Frontal cortex (tissue), 4 donors: ENCODE measurements around the gene DACH1. TPM values are rescaled to one million over a fixed set of nuclear protein-coding genes. Genes with fewer than 3 reads are reported as not detected.

Experiments used
- DNase-seq, 2 donors: peaks; one replicate each; pipeline ENCODE4 v3.0.0; 2012; ENCODE audit warnings: low spot score in 2 of 2
- FAIRE-seq: peaks from 2 replicates; lab custom pipeline; 2012; peaks lifted over from hg19 to GRCh38; lab: Jason Lieb, UNC
- total RNA-seq: library from RNA; depleted of rRNA; stranded (reverse); fragments of >200 nt; gene quantifications from one replicate; pipeline ENCODE4 v1.2.3, GENCODE V29; 2014
- donor health status: control.
- donor health status: control.
- donor health status: control.

Gene DACH1
- total RNA-seq, 1 donor from 2014 or later: 14.7 TPM

GRCh38 chr13:71831716-71832115 is 35.3 kb downstream of the DACH1 start:
- FAIRE-seq (no peak), DNase-seq (no peak)

DNA sequence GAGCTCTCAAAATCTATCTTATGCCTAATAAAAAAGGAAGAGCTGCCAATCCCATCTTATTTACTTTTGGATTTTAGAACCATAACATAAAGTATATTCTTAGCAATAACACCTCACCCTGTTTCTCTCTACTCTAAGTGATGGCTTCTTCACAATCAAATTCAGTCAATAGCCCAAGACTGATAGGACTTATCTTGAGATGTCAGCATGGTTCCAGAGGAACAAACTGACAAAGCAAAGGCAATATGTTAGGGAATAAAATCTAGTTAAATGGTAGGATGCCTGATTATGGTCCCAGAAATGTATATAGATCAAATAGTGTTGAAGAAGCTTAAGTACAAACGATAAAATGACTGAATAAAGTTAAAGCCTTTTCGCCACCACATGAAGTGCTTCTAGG is 36.3 kb downstream of the DACH1 start:
- no peak for DNase-seq
- FAIRE-seq: no peak

DNA sequence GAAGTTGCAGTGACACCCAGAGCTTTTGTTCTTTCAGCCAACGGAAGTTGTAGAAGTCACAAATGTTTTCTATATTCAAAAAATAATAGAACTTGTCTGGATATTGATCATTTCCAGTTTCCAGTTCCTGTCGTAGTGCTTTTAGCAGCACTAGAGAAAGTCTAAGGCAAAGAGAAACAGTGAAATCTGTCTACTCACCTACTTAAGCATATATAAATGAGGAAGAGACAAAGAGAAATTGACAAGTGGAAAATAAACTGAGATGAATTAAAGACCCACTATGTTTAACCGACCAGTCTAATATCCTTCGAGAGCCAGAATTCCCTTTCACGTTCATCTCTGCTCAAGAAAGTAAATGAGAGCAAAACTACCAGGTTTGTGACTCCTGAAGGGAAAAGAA is 36.7 kb downstream of the DACH1 start:
- FAIRE-seq (no peak), DNase-seq (no peak)

- DNase-seq: no peak
- FAIRE-seq: no peak
These were observed 37.5 kb downstream of the DACH1 start for GRCh38 chr13:71829547-71829946.

- no peak for FAIRE-seq
- no peak for DNase-seq
These were observed 38.4 kb downstream of the DACH1 start for GRCh38 chr13:71828564-71828963.

GRCh38 chr13:71828117-71828516 is 38.9 kb downstream of the DACH1 start:
- no peak for FAIRE-seq
- no peak for DNase-seq

- no peak for DNase-seq
- FAIRE-seq: no peak
These were observed 39.8 kb downstream of the DACH1 start for GRCh38 chr13:71827241-71827640.

DNA sequence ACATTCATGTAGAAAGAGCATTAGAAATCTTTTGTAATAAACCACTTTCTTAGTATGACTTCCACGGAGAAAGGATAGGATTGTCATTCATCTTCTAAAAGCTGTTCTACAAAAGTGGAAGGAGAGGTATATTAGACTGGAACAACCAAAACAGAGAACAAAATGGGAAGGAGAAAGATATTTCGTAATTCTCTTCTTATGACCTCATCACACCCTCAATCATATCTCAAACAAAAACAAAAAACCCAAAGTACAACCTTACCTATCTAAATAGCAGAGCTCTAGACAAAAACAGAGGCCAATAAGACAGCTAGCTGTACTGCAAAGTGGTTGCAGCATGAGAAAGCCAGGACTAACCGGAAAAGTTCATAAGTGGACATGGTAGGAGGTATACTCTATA is 46.3 kb downstream of the DACH1 start:
- DNase-seq (no peak), FAIRE-seq (no peak)

- DNase-seq (no peak), FAIRE-seq (no peak)
These were observed 49.7 kb downstream of the DACH1 start for GRCh38 chr13:71817335-71817734.

- FAIRE-seq: no peak
These were observed 52.1 kb downstream of the DACH1 start for GRCh38 chr13:71814806-71815360.

DNA sequence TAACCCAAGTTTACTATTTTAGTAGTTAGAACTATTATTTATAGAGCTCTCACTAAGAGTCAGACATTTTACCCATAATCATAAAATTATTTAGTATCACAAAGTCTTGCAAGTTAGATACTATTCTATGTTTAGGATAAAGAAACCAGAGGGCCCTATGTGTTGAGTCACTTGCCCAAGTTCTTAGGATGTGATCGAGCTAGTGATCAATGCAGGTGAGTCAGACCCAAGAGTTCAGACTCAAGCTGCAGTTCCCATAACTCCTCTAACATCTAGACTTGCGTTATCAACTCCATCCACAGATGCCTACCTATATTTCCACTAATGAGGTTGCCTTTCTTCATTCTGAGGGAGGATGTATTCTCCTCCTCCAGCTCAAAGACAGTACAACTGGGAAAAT is 53.8 kb downstream of the DACH1 start:
- no peak for DNase-seq
- FAIRE-seq: no peak

More at GRCh38 chr13:71814806-71815360, 52.1 kb downstream of the DACH1 start:
- no peak for DNase-seq

- DNase-seq: no peak
- FAIRE-seq: no peak
These were observed 55.7 kb downstream of the DACH1 start for GRCh38 chr13:71811344-71811743.

DNA sequence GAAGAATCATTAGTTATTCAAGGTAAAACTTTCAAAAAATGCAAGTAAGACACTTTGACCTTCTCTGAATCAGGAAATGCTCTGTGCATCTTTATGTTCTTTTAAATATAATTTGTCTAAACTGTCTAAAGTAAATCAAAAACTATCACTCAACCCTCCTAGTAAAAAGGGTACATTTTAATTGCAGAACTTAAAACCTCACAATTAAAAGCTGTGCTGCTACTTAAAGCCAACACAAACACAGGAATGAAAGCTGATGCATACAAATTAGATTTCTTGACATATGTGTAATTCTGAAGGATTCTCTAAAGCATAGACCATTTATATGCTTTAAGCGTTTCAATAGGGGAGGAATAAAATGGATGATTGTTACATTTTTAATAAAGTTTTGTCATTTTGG is 58.3 kb downstream of the DACH1 start:
- DNase-seq: no peak
- FAIRE-seq: no peak

GRCh38 chr13:71806886-71807285 is 60.1 kb downstream of the DACH1 start:
- FAIRE-seq: no peak
- DNase-seq: no peak

DNA sequence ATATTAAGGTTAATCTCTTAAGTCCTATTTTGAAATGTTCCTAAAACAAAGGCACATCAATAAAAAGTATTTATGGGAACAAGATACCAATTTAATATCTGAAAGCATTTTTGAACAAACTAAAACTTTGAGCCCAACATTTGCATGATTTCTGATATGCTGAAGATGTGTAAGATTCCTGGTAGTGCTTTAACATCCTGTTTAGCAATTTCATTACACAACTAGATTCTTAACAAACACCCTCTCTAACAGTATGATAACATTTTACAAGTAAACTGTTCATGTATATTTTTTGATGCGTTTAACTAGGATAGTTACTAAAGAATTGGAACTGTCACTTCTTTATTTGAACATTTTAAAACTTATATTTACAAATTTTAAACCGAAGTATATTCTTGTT is 63.9 kb downstream of the DACH1 start:
- DNase-seq (no peak), FAIRE-seq (no peak)

DNA sequence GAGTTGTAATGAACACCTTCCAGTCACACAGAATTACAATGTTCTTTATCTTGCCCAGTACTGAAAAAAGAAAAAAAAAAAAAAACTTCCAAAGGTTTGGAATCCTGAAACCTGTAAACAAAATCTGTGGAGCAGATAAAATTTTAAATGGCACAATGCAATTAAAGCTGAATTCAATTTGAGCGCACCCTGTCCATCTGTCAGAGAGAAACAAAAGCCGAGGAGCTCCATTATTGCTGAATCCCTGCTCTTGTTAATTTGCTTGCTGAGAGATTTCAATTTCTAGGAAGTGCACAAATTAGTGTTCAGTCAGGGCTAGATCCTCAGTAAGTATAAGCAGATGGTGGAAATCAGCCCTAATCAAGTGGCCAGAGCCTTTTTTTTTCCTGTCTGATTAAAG is 65.2 kb downstream of the DACH1 start:
- DNase-seq (no peak), FAIRE-seq (no peak)

DNA sequence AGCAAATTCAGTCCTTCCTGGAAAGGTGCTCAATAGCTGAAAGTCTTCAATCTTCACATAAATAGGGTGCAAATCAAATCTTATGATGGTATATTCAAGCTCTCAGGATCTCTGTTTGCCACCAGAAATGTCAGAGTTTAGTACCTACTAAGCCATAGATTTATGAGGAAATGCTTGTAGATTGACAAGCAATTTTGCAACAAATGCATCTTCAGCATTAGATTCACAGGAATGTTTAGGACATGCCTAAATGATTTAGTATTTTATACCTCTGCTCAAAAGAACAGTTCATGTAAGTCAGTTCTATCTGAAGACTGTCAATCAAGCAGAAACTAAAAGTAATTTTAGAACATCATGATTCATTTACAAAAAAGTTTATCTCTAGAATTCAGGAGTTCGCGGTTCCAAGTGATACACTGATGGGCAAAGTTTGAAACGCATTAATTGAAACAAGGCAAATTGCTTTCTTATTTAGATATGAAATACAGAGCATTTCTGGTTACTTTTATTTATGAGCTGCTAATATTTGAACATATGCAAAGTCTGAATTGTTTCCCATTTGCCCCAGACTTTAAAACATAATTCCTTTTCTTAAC is 65.7 kb downstream of the DACH1 start:
- DNase-seq: no peak
- FAIRE-seq: no peak

DNA sequence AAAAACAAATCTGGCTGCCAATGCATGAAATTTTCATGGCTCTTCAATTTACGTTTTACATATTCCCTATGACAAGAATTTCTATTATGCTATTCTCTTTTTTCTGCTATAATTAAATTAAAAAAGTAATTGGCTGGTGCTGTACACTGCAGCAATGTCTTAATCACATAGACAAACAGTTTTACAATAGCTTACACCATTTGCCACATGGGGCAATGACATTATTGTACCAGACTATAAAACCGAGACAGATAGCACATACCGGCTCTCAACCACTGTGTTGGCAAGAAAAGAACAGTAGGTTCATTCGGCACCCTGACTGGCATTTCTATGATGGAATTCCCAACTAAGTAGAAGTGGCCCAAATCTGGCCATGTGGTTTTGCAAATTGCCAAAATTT is 67.7 kb downstream of the DACH1 start:
- DNase-seq (no peak), FAIRE-seq (no peak)

- FAIRE-seq: no peak
- no peak for DNase-seq
These were observed 68.3 kb downstream of the DACH1 start for GRCh38 chr13:71798707-71799106.

GRCh38 chr13:71797517-71797916 is 69.5 kb downstream of the DACH1 start:
- DNase-seq: no peak

GRCh38 chr13:71789693-71790329 is 77.2 kb downstream of the DACH1 start:
- DNase-seq: no peak
- FAIRE-seq: no peak

More at GRCh38 chr13:71797517-71797916, 69.5 kb downstream of the DACH1 start:
- FAIRE-seq: no peak

DNA sequence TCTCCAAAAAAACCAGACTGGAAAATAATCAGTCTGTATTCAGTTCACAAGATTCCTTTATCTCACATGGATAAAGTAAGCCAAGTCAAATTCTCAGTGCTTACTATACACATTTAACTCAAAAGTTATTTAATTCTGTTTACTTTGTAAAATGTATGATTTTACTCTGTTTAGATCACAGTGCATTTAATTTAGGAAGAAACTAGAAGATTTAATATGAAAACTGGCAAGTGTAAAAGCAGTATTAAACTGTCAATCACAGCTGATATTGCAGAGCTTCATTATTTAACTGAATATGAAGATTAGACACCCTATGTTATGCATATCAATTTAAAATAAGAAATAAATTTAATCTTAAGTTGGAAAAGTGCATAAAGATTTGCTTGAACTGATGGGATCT is 78.0 kb downstream of the DACH1 start:
- FAIRE-seq (no peak), DNase-seq (no peak)
